Activated CD8-positive, alpha-beta memory T cell treated with anti-CD3 and anti-CD28 coated beads, Interleukin-2, amount 50 U/mL, for 4 hours (primary cell): Measurements from ENCODE around the gene B4GALNT2.
A peak's percentile ranks its signal among the peaks of the same experiment; 100 is the strongest.

Source experiments
- DNase-seq: peaks from one replicate; pipeline ENCODE4 v3.0.0-alpha.2; 2020

Gene B4GALNT2

DNA sequence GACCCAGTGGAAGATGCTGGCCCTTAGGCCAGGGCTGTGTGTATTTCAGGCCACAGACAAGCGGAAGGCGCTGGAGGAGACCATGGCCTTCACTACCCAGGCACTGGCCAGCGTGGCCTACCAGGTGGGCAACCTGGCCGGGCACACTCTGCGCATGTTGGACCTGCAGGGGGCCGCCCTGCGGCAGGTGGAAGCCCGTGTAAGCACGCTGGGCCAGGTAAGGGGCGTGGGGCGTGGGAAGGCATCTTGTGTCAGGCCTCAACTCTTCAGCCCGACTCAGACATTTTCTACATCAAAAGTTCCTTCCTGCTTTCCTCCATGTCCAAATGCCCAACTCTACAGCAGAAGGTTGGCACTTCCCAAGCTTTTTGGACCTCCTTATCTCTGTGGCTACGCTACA lies 83.9 kb downstream of the B4GALNT2 start:
- DNase-seq: no peak

DNA sequence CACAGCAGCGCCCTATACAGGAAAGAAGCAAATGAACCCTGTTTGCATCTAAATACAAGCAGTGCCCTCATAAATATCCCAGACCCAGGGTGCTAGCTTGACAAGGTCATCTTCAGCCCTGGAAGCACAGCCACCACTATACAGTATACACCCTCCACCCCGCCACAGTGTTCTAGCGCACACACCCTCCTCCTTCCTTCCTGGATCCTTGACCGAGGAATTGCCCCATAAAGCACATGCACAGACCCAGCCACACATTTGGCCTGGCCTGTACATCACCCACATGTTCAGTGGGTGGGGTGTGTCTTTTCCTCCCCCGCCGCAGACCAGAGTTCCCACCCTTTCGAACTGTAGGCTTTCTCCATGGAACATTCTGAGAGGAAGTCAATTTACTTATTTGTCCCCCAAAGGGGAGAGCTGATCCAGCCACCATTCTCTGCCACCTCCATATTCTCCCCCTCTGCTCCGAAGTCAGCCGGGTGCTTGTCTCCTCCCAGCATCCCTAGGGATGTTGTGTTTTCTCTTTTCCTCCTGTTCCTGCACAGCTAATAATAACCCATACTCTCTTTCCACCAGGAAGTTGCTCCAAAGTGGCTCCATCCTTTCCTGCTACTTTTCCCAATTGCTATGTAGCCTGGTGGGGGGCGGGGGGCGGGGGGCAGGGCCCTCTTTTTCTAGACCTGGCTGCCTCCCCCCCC lies 84.5 kb downstream of the B4GALNT2 start:
- DNase-seq: no peak

DNA sequence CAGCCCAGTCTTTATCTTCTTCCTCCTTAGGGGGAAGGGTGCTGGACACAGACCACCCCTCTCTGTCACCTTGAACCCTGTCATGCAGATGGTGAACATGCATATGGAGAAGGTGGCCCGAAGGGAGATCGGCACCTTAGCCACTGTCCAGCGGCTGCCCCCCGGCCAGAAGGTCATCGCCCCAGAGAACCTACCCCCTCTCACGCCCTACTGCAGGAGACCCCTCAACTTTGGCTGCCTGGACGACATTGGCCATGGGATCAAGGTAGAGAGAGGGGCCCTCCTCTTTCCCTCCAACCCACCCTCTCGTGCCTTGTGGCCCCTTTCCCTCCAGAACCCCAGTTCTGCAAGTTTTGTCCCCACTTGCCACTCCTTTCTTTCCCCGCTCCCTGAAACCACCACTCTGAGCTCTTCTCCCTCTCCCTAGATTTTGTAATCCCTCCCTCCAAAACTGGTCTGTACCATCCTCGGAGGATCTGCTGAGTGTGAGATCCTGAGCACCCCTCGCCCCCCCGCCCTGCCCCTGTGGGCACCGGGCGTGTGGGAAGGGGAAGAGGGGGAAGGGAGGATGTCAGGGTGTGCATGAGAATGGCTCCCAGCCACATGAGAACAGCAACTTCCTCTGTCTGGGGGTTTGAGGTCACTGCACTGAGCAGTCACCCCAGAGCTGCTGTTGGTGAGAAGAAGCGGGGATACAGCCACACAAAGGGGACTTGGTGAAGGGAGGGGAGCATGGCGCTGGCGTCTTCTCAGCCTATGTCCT lies 85.3 kb downstream of the B4GALNT2 start:
- DNase-seq: peak; percentile 68

DNA sequence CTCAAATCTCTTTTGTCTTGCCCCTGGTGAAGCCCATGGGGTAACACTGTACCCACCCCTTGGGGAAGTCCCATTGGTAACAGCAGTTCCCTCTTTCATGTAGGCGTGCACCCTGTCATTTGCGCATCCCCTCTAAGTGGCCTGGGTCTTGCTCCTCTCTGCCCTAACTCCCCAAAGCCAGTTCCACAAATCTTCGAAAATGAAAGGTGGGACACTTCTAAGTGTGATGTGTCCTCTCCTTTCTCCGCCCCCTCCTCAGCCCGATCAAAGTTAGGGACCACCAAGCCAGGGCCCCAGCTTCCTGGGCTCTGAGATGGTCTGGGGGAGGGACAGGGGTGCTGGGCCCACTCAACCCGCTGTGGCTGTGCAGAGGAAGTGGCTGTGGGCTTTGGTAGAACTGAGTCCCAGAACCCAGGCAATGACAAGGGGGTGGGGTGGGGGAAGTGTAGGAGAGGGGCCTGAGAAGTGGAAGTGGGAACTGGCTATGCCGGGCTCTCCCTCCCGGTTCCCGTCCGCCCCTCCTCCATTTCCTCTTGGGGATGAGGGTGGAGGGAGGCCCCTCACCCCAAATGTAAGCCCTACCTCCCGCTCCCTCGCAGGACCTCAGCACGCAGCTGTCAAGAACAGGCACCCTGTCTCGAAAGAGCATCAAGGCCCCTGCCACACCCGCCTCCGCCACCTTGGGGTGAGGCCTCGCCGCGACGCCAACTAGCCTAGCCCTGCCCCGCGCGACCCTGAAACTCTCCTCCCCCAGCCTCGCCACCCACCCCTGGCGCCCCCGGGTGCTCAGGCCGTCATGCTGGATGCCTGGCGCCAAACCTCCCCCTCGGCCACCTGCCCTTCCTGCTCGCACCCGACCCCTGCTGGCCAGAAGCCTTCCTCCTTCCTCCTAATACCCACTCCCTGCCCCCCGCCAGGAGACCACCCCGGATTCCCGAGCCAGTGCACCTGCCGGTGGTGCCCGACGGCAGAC lies 86.7 kb downstream of the B4GALNT2 start:
- peak; percentile 57 for DNase-seq

DNA sequence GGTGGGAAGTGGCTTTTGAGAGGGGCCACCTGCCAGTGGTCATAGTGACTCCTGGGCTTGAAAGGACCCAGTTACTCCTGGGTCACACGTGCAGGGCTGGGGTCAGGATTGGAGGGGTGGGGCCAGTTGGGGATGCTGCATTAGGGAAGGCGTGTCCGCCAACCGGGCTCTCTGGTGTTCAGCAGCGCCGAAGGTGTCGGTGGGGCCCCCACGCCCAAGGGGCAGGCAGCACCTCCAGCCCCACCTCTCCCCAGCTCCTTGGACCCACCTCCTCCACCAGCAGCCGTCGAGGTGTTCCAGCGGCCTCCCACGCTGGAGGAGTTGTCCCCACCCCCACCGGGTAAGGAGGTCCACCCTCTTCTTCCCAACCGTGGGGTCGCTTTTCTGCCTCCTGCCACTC lies 87.4 kb downstream of the B4GALNT2 start:
- no peak for DNase-seq

DNA sequence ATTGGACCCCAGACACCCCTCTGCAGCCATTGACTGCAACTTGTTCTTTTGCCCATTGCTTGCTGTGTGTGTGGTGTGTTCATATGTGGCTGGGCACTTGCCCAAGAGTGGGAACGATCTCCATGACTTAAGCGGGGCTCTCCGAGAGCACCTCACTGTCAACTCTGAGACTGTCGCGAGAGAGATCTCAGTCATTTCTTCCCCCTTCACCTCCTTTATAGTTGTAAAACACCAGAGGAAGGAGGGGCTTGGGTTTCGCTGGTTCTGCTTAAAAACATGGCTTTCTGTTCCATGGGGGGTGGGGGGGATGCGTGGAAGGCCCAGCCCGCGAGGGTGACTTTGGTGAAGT lies 90.6 kb downstream of the B4GALNT2 start:
- no peak for DNase-seq

DNA sequence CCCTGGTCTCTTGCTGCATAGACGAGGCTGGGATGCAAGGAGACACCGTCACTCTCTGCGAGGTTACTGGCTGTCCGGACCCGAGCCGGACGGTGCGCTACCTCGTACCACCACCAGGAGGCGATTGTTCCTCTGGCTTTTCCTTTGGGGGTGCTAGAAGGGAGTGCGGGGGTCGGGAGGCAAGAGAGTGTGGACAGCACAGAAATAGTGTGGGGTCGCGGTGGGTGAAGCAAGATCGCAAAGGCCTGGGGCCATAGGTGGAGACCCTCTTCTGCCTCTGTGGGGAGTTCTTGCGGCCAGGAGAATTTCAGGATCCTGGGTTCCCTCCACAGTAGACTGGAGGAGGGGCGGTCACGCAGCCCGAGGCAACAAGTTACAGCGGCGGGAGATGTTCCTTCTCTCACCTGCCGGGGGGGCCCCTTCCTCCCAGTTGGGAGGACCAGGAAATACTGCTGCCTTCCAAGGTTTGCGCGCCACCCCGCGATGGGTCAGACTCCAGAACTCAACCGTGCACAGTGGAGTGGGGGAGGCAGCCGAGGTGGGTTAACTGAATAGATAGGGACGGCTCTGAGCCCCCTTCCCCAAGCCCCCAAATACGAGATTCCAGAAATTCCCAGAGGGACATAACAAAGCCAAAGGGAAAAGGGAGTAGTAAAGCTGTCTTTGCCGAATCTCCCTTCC lies 91.1 kb downstream of the B4GALNT2 start:
- DNase-seq: peak; percentile 74

DNA sequence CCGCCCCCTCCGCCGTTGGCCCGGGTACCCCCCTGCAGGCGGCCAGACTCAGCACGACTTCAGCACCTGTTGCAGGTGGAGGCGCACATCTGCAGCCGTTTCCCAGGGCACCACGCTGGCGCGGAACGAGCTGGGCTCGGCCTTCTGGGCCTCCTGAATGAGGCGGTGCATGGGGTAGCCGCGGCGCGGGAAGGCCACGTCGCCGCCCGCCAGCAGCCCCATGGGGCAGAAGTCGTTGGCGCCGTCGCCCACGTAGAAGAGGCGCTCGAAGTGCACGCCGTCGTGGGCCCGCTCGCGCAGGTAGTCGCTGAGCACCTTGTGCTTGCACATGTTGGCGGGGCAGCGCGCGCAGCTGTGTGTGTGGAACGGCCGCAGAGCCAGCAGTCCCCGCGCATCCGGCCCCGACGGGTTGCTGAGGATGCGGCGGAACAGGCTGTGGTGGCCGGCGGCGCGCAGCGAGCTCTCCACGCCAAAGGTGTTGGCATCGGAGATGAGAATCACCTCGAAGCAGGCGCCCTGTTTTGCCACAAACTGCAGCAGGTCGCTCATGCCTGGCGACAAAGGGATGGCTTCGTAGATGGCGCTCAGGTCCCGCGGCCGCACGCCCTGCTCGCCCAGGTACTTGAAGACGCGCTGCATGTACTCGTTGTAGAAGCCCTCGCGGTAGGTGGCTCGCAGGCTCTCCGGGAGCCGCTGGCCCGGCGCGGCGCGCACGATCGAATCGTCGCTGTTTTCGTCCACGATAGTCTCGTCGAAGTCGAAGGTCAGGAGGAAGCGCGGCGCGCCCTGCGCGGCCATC lies 91.8 kb downstream of the B4GALNT2 start:
- peak; percentile 53 for DNase-seq

DNA sequence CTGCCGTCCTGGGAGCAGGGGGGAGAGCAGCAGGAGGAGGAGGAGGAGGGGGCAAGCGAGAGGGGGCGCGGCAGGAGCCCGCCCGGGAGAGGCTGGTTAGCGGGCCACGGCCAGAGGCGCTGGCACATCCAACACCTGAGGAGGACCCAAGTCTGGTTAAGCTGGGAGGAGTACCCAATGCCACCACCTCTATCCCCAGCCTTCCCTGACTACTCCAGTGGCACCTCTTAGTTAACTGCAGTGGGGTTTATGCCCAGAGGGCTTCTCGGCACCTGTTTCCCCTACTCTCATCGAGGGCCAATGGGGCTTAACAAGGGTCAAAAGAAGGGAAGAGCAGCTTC lies 92.4 kb downstream of the B4GALNT2 start:
- no peak for DNase-seq

DNA sequence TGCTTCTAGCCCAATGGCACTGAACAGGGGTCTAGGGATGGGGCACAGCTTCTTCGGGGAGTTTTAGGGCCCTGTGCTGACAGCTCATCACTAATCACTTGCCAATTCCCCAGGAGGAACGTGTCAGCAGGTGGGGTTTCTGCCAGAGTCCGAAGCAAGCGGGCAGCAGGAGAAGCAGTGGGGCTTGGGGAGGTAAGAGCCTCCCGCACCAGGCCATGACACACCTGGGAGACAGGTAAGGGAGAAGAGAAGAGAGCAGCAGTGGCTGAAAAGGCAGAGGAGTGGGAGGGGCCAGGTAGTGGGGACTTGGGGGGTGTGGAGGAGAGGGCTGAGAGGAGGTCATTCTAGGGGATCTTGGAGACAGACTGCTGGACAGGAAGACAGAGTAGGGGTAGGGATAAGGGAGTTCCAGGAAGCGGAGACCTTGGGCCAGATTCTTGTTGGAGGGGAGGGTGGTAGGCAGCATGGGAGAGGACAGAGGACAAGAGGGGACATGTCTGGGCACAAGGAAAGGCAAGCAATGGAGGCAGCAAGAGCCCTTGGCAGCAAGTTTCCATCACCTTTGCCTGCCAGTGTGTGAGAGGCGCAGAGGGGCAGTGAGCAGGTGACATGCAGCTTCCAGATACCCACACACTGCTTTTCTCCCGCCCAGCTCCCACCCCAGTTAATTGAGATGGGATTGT lies 93.1 kb downstream of the B4GALNT2 start:
- no peak for DNase-seq
